Inflammatory macrophage treated with lipopolysaccharide for 4 hours (primary cell): ENCODE results near the gene GBGT1.

Experiments
- DNase-seq: peaks from one replicate; pipeline ENCODE4 v3.0.0-alpha.2; 2020

The GBGT1 gene

GRCh38 chr9:133111808-133112662, 51.7 kb downstream of the GBGT1 start:
- peak; percentile 48 for DNase-seq

GRCh38 chr9:133109931-133110650, 53.6 kb downstream of the GBGT1 start:
- DNase-seq: no peak

GRCh38 chr9:133108794-133109641, 54.7 kb downstream of the GBGT1 start:
- DNase-seq: no peak

GRCh38 chr9:133107961-133108793, 55.5 kb downstream of the GBGT1 start:
- DNase-seq: no peak

DNA sequence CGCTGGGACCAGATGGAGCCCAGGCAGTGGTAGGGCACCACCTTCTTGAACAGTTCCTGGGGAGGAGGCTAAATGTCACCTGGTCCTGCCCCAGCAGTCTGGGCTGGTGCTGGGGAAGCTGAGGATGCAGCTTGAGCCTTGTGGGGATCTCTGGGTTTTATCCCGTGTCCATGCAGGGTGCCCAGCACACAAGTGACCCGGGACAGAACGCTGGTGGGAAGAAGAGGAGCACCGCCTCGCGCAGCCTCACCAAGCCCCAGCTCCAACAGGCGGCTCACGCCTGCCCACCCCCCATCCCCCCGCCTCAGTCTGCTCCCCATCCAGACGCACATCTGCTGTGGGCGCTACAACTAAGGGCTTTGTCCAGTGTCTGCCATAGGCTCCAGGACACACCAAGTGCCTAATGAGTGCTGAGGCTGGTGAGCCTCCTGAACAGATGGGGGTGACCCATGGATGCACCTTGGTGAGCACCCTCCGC, 56.4 kb downstream of the GBGT1 start:
- no peak for DNase-seq

GRCh38 chr9:133106511-133107244, 57.0 kb downstream of the GBGT1 start:
- DNase-seq: no peak

DNA sequence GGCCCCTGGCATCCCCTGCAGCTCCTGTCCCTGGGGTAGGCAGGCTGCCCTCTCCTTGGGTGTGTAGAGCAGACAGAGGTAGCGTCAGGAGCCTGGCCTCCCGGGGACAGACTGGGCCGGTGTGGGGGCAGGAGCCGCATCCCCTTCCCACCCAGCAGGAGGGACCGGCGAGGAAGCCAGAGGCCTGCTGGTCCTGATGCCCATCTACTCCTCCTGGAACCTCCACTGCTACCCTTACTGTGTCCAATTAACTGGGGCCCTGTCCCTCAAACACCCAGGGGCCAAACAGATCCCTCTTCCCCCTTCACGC, 58.3 kb downstream of the GBGT1 start:
- DNase-seq: no peak

DNA sequence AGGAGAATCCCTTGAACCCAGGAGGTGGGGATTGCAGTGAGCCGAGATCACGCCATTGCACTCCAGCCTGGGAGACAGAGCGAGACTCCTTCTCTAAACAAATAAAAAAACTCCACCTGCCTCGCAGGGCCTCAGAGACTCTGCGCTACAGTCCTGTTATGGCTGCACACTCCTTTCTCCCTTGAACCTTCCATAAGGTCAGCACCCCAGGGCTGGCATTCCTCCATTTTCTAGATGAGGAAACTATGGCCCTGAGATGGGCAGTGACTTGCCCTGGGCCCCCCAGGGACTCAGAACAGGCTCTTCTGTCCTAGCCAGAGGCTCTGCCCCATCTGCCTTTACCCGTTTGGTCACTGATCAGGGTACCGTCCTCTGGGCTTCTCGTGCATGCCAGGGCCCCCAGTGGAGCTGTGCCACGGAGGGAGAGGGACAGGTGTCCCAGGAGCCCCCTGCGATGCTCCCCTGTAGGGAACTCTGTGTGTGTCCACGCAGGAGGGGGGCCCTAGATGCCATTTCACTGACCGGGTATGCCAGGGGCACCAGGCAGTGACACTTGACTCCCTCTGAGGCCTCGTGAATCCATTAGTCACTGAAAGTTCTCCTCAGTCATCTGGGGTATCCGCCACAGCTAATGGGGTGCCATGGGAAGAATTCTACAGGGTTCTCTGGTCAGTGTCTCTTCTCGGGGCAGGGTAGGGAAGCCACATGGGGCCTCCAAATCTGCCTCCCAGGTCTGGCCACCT, 58.8 kb downstream of the GBGT1 start:
- DNase-seq: no peak

- no peak for DNase-seq
Observed at GRCh38 chr9:133103987-133104505, 59.7 kb downstream of the GBGT1 start.

DNA sequence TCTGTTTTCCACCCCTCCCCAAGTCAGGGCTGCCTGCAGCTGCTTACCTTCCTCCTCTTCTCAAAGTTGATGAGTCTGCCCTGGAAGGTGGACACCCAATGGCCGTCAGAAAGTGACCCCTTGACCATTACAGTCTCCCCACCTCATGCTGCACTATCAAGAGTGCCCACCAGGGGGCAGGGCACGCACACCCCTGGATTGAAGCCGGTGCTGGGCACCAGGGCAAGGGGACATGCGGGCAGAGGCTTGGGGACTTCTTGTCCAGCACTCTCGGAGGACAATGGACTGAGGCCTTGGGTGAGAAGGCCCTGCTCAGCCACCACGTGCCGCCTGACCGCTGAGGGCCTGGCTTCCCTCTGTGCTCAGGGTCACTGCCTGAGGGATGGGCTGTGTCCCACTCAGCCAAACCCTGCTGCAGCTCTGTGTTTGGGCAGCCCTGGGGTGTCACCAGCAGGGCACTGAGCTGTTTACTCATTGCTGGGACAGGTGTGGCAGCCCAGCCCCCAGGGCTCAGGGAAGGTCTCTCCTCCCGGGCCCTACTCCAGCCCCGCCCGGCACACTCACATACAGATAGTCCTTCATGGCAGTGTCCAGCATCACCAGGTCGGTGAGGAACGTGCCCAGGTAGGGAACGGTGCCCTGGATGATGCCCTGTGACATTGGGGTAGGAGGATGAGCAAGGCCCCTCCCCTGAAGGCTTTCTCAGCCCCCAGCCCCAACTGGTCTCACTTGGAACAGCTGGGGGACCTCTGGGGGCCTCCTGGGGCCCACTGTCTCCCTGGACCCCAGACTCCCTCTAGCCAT, 60.3 kb downstream of the GBGT1 start:
- DNase-seq: peak; percentile 46
